Nephron progenitor cell (in vitro differentiated cells): ENCODE measurements around the gene CADM3.
A peak's percentile ranks its signal among the peaks of the same experiment; 100 is the strongest.

Experiments
- DNase-seq: peaks from one replicate; pipeline ENCODE4 v3.0.0; 2021
- H3K27ac Mint-ChIP-seq: 2 replicates; pipeline ENCODE4 v1.8.0; 2021; ENCODE audit warnings: mild to moderate bottlenecking, moderate library complexity, mixed read lengths
- H3K27me3 Mint-ChIP-seq: 2 replicates; pipeline ENCODE4 v1.8.0; 2021; ENCODE audit warnings: mild to moderate bottlenecking, low read depth, mixed read lengths; ENCODE audit not compliant: poor library complexity
- H3K36me3 Mint-ChIP-seq: 2 replicates; pipeline ENCODE4 v1.8.0; 2021; ENCODE audit warnings: low read depth, mixed read lengths
- H3K4me1 Mint-ChIP-seq: 2 replicates; pipeline ENCODE4 v1.8.0; 2021; ENCODE audit warnings: mixed read lengths
- H3K4me3 Mint-ChIP-seq: 2 replicates; pipeline ENCODE4 v1.8.0; 2021; ENCODE audit warnings: mild to moderate bottlenecking, moderate library complexity, mixed read lengths
- H3K9me3 Mint-ChIP-seq: 2 replicates; pipeline ENCODE4 v1.8.0; 2021; ENCODE audit warnings: mild to moderate bottlenecking, moderate library complexity, mixed read lengths
- CTCF ChIP-seq: fragments of 200-600 bp; sonication (generic); IDR thresholded peaks from 2 replicates; pipeline ENCODE4 v1.5.0; 2021; ENCODE audit warnings: antibody characterized with exemption

The CADM3 gene

GRCh38 chr1:159185121-159185520 lies 13.7 kb downstream of the CADM3 start:
- no peak for DNase-seq
- no peak overlapping the region for H3K4me3 Mint-ChIP-seq

DNA sequence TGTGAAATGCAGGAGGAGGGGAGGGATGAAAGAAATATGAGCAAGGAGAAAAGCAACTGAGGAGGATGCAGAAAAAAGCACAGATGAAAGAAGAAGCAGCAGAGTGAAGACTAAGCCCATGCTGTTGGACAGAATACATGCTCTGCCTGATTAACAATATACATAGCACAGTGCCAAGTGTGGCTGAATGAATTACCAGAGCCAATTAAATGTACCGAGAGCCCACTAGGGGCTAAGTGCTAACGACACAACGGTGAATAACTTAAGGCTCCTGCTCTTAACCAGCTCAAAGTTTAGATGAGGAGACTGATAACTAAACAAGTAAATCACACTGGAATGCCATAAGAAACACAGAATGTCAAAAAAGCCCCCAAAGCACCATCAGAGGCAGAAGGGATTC lies 15.6 kb downstream of the CADM3 start:
- no peak for DNase-seq
- H3K9me3 Mint-ChIP-seq, result no peaks in the 10 kb centered on the region
- peaks cover 28% of the 10 kb centered on the region for H3K27me3 Mint-ChIP-seq
- H3K4me1 Mint-ChIP-seq, result peaks cover 32% of the 10 kb centered on the region
- peak overlapping the region; percentile 90 for H3K4me3 Mint-ChIP-seq
- H3K27ac Mint-ChIP-seq, result no peak overlapping the region
- TF ChIP-seq CTCF, result no peak
- H3K36me3 Mint-ChIP-seq, result no peaks in the 10 kb centered on the region

More at GRCh38 chr1:159185121-159185520, 13.7 kb downstream of the CADM3 start:
- H3K27ac Mint-ChIP-seq, result no peak overlapping the region
- no peaks in the 10 kb centered on the region for H3K36me3 Mint-ChIP-seq
- peaks cover 29% of the 10 kb centered on the region for H3K27me3 Mint-ChIP-seq
- no peaks in the 10 kb centered on the region for H3K9me3 Mint-ChIP-seq
- peaks cover 32% of the 10 kb centered on the region for H3K4me1 Mint-ChIP-seq
- no peak for TF ChIP-seq CTCF

GRCh38 chr1:159187647-159188374 lies 16.4 kb downstream of the CADM3 start:
- Mint-ChIP-seq H3K27ac (no peak overlapping the region), H3K9me3 (no peaks in the 10 kb centered on the region), H3K27me3 (peaks cover 25% of the 10 kb centered on the region), H3K4me1 (peaks cover 32% of the 10 kb centered on the region), H3K4me3 (peak overlapping the region; percentile 90), H3K36me3 (no peaks in the 10 kb centered on the region)
- TF ChIP-seq CTCF, result no peak
- DNase-seq, result no peak

DNA sequence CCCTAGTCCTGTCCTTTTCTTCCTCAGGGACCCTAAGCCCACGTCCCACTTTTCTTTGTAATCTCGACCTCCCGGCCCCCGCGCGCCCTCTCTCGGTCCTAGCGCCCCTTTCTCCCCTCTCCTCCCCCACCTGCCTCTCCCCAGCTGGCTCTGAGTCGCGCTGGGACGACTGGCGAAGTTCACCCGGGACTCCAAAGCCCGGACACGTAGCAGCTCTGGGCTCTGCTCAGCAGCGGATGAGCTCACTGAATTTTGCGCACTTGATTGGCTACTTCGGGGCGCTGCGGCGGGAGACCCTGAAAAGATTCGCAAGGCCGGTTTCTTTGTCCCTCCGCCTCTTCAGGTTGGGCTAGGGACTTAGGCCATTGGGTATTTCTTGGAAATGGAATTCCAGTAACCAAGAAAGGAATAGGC lies 17.0 kb downstream of the CADM3 start:
- Mint-ChIP-seq H3K4me3 (peak overlapping the region; percentile 90), H3K27me3 (peaks cover 21% of the 10 kb centered on the region), H3K4me1 (peaks cover 28% of the 10 kb centered on the region), H3K36me3 (no peaks in the 10 kb centered on the region), H3K9me3 (no peaks in the 10 kb centered on the region), H3K27ac (no peak overlapping the region)
- DNase-seq, result peak; percentile 80
- TF ChIP-seq CTCF, result no peak

- DNase-seq, result no peak
- TF ChIP-seq CTCF, result no peak
- Mint-ChIP-seq H3K27me3 (peaks cover 27% of the 10 kb centered on the region), H3K4me1 (peaks cover 25% of the 10 kb centered on the region), H3K9me3 (no peaks in the 10 kb centered on the region), H3K27ac (no peak overlapping the region), H3K4me3 (no peak overlapping the region), H3K36me3 (no peaks in the 10 kb centered on the region)
Observed at GRCh38 chr1:159190441-159190840, 19.0 kb downstream of the CADM3 start.

GRCh38 chr1:159196543-159196942 lies 25.1 kb downstream of the CADM3 start:
- peak overlapping the region; percentile 37 for H3K27ac Mint-ChIP-seq

More at GRCh38 chr1:159196543-159196942, 25.1 kb downstream of the CADM3 start:
- Mint-ChIP-seq H3K36me3 (no peaks in the 10 kb centered on the region), H3K9me3 (no peaks in the 10 kb centered on the region), H3K4me3 (no peak overlapping the region), H3K4me1 (peaks cover 31% of the 10 kb centered on the region), H3K27me3 (peaks cover 16% of the 10 kb centered on the region)
- peak; percentile 30 for TF ChIP-seq CTCF
- no peak for DNase-seq
